Heart left ventricle (tissue), 13 donors: ENCODE results near the gene MRPS33.

Experiments
- POLR2A ChIP-seq, 2 donors: fragments of 450-650 bp; IDR thresholded peaks; one replicate each; pipeline ENCODE4 v1.6.1; 2017; ENCODE audit warnings: antibody characterized with exemption in 2 of 2, mild to moderate bottlenecking in 2 of 2, moderate library complexity in 2 of 2
- TF ChIP-seq, protein P1 (sequence below), 12 donors: fragments of 200-600 bp; sonication (generic) in 4 of 12; IDR thresholded peaks; one replicate each; pipeline versions ENCODE4 v1.5.0 to v1.8.0; 2018 to 2022; ENCODE audit warnings: antibody characterized with exemption in 12 of 12, mild to moderate bottlenecking in 5 of 12
- donor health status: ischemic (EF 13 %, LVEDD 7.1; RV severe dilation, severe dysfunction).
- donor health status: DM: no; HTN: yes; CAD: no.
- donor health status: DM: no; HTN: no; CAD: no.
- donor health status: ischemic (EF 25% LVEDD 6.9; RV normal size, moderate dysfunction).
- donor health status: ischemic (EF 25% LVEDD 5.7; RV mildly dilated, moderate dysfunction).
- donor health status: ischemic (EF 35%, LVEDD 5.7; RV mildly dilated, moderate dysfunction).
- donor health status: nonischemic (EF 11% LVEDD 7.7; RV severe dilation, severe dysfunction).
- donor health status: DM: yes; HTN: yes; CAD: no.
- donor health status: PGD.
- donor health status: ischemic (EF 29% LVEDD 5.4; RV normal size, mild dysfunction).
- donor health status: nonischemic (EF 23%, LVEDD 6.1; RV moderate dilation, normal function).

DNA sequence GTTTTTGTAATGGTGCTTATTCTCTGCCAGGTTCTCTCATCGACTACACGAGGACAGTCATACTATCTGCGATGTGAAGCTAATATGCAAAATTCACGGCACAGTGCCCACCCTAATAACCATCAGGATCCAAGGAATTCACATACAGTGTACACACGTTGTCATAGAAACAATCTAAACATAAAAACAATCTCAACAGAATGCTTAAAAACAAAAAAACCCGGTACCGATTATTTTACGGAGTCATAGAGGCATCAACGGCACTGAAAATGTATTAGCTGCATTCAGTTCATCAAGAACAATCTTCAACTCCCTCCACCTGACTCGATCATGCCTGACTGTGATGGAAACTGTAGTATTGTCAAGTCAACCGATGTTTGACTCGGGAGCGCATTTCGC, 628 bp downstream of the MRPS33 start:
- TF ChIP-seq, protein P1, sequence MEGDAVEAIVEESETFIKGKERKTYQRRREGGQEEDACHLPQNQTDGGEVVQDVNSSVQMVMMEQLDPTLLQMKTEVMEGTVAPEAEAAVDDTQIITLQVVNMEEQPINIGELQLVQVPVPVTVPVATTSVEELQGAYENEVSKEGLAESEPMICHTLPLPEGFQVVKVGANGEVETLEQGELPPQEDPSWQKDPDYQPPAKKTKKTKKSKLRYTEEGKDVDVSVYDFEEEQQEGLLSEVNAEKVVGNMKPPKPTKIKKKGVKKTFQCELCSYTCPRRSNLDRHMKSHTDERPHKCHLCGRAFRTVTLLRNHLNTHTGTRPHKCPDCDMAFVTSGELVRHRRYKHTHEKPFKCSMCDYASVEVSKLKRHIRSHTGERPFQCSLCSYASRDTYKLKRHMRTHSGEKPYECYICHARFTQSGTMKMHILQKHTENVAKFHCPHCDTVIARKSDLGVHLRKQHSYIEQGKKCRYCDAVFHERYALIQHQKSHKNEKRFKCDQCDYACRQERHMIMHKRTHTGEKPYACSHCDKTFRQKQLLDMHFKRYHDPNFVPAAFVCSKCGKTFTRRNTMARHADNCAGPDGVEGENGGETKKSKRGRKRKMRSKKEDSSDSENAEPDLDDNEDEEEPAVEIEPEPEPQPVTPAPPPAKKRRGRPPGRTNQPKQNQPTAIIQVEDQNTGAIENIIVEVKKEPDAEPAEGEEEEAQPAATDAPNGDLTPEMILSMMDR (IDR thresholded peaks at IDR 0.05): no peak
- TF ChIP-seq POLR2A (IDR thresholded peaks at IDR 0.05): no peak
